Liver (tissue), 3 donors: ENCODE data around the gene EPB41L3.

ENCODE experiments used
- NR2F2 ChIP-seq: IDR thresholded peaks from 2 replicates; pipeline ENCODE4 v1.6.1; 2016; ENCODE audit warnings: antibody characterized with exemption
- TF ChIP-seq, protein P1 (sequence below): IDR thresholded peaks from 2 replicates; pipeline ENCODE4 v1.6.1; 2016; ENCODE audit warnings: antibody characterized with exemption
- TF ChIP-seq, protein P2 (sequence below): fragments of 150-350 bp; IDR thresholded peaks from 2 replicates; pipeline ENCODE4 v1.5.1; 2017; ENCODE audit warnings: improper control_type of control experiment, low read depth, low read length; ENCODE audit not compliant: missing input control
- donor health status: healthy.
- donor health status: healthy.

- no peak for TF ChIP-seq NR2F2
- TF ChIP-seq, protein P1, sequence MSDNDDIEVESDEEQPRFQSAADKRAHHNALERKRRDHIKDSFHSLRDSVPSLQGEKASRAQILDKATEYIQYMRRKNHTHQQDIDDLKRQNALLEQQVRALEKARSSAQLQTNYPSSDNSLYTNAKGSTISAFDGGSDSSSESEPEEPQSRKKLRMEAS, result no peak
- TF ChIP-seq, protein P2, sequence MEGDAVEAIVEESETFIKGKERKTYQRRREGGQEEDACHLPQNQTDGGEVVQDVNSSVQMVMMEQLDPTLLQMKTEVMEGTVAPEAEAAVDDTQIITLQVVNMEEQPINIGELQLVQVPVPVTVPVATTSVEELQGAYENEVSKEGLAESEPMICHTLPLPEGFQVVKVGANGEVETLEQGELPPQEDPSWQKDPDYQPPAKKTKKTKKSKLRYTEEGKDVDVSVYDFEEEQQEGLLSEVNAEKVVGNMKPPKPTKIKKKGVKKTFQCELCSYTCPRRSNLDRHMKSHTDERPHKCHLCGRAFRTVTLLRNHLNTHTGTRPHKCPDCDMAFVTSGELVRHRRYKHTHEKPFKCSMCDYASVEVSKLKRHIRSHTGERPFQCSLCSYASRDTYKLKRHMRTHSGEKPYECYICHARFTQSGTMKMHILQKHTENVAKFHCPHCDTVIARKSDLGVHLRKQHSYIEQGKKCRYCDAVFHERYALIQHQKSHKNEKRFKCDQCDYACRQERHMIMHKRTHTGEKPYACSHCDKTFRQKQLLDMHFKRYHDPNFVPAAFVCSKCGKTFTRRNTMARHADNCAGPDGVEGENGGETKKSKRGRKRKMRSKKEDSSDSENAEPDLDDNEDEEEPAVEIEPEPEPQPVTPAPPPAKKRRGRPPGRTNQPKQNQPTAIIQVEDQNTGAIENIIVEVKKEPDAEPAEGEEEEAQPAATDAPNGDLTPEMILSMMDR, result no peak
Measured at GRCh38 chr18:5543773-5544389, at the start of gene EPB41L3.
